Right lobe of liver (tissue), 4 donors: ENCODE measurements around the gene SEMA3B.

Experiments
- CTCF ChIP-seq, 4 donors: fragments of 200-600 bp in 3 of 4; fragments of 450-650 bp in 1 of 4; IDR thresholded peaks; one replicate each; pipeline versions ENCODE4 v1.5.1 to v1.8.0; 2016 to 2022; ENCODE audit warnings: antibody characterized with exemption in 4 of 4, mild to moderate bottlenecking in 2 of 4
- POLR2A ChIP-seq: fragments of 450-650 bp; IDR thresholded peaks from one replicate; pipeline ENCODE4 v1.6.1; 2017; ENCODE audit warnings: antibody characterized with exemption, mild to moderate bottlenecking
- donor health status: DM: no; HTN: no; CAD: no.
- donor health status: DM: no; HTN: no; CAD: no.
- donor health status: DM: no; HTN: yes; CAD: no.

- TF ChIP-seq CTCF (IDR thresholded peaks at IDR 0.05) (no peak), POLR2A (no peak)
These were observed 6.4 kb downstream of the SEMA3B start for GRCh38 chr3:50275141-50275995.
